ENCODE results near the gene B3GLCT. TPM values are rescaled to one million over a fixed set of nuclear protein-coding genes. Genes with fewer than 3 reads are reported as not detected.
"Not testable (repeated sequence)": the region's sequence is repeated elsewhere in the genome, so short reads cannot be mapped to it uniquely, and the experiment has no call there.

Gene B3GLCT
- total and polyA plus RNA-seq, 2 donors (not counting 3 experiments of a cell fraction or from before 2014, with no cell fraction given): 5.2 to 14.6 TPM

DNA sequence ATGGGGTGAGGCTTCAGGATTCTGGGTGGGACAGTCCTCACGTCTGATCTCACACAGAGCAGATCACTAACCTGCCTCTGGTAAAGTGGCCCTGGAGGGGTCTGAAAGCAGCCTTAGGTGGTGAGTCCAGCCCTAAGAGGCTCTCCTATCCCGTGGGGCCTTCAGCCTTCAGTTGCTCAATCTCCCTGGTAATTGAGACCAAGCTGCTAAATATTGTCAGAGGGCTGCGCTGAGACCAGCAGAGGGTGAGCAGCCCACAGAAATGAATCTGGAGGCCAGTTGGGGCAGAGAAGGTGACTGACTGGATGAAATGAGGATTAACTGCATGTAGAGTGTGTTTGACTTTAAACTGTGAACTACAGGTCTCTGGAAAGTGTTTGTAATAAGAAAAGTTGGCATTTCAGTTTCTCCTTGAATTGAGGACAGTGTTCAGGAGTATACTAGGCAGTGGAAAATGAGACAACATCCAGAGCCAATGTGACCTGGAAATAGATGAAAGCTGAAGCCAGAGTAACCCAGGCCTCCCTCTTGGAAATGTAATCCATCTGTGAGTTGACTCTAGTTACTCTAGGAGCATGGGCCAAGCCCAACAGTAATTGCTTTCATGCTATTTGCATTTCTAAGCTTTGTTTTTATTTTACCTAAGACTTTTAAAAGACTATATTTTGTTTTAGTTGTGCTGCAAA is 23.8 kb upstream of the B3GLCT start:
- CTCF ChIA-PET: no interaction called here
- Histone ChIP-seq H2AFZ (ENCODE audit: low read depth, low read length) (no peak overlapping the region), H3K4me3 (replicated peaks in 1 of 3; ENCODE audit: insufficient read depth in 1 of 3, low read depth in 1 of 3, low read length in 3 of 3) (no peak overlapping the region), H3K79me2 (ENCODE audit: control insufficient read depth, insufficient read depth, low read length) (no peaks in the 10 kb centered on the region), H3K27me3 (ENCODE audit: control insufficient read depth in 2 of 2, insufficient read depth in 2 of 2, low read length in 2 of 2) (no peaks in the 10 kb centered on the region), H3K9me1 (replicated peaks; ENCODE audit: control insufficient read depth, extremely low read depth, insufficient read depth, low read length) (no peaks in the 10 kb centered on the region), H3K27ac (ENCODE audit: insufficient read depth, low read depth, low read length) (no peak overlapping the region), H3K4me2 (ENCODE audit: insufficient read depth, low read length) (no peak overlapping the region), H3K4me1 (ENCODE audit: control insufficient read depth, extremely low read depth, insufficient read depth, low read length) (no peaks in the 10 kb centered on the region), H3K36me3 (ENCODE audit: control insufficient read depth in 2 of 2, extremely low read depth in 1 of 2, insufficient read depth in 2 of 2, low read length in 2 of 2) (no peaks in the 10 kb centered on the region), H3K9ac (replicated peaks; ENCODE audit: extremely low read depth, insufficient read depth, low read length) (no peak overlapping the region), H3K9me3 (replicated peaks; ENCODE audit: control insufficient read depth, insufficient read depth, low read length) (no peaks in the 10 kb centered on the region), H4K20me1 (replicated peaks; ENCODE audit: control insufficient read depth, extremely low read depth, insufficient read depth, low read length) (no peaks in the 10 kb centered on the region)
- DNase-seq (ENCODE audit: low read depth, low spot score) (no peak), FAIRE-seq (no peak)
- POLR2A ChIA-PET: no interaction called here
- dilution Hi-C loops (cut with MboI; ENCODE audit: extremely low pct_ligation_motif_present, low sequenced_read_pairs) (no loop called here), intact Hi-C loops (cut with micrococcal nuclease) (no loop called here)
- TF ChIP-seq EZH2 (IDR thresholded peaks at IDR 0.05; ENCODE audit: borderline replicate concordance, low read depth, low read length, severe bottlenecking): no peak
- TF ChIP-seq POLR2A (IDR thresholded peaks at IDR 0.05; ENCODE audit: low read depth, low read length): no peak
- no peak for TF ChIP-seq JUN (IDR thresholded peaks at IDR 0.05; ENCODE audit: borderline replicate concordance, insufficient read depth, insufficient read length, low read depth)
- TF ChIP-seq, protein P1, sequence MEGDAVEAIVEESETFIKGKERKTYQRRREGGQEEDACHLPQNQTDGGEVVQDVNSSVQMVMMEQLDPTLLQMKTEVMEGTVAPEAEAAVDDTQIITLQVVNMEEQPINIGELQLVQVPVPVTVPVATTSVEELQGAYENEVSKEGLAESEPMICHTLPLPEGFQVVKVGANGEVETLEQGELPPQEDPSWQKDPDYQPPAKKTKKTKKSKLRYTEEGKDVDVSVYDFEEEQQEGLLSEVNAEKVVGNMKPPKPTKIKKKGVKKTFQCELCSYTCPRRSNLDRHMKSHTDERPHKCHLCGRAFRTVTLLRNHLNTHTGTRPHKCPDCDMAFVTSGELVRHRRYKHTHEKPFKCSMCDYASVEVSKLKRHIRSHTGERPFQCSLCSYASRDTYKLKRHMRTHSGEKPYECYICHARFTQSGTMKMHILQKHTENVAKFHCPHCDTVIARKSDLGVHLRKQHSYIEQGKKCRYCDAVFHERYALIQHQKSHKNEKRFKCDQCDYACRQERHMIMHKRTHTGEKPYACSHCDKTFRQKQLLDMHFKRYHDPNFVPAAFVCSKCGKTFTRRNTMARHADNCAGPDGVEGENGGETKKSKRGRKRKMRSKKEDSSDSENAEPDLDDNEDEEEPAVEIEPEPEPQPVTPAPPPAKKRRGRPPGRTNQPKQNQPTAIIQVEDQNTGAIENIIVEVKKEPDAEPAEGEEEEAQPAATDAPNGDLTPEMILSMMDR (IDR thresholded peaks at IDR 0.05; ENCODE audit: extremely low read depth in 1 of 2, insufficient read depth in 1 of 2, low read depth in 1 of 2, low read length in 2 of 2): no peak
- no peak for TF ChIP-seq GATA2 (IDR thresholded peaks at IDR 0.05; ENCODE audit: insufficient read depth, insufficient read length, low read depth, low read length)
- TF ChIP-seq POLR2AphosphoS5 (IDR thresholded peaks at IDR 0.05; ENCODE audit: insufficient read depth, low read depth, low read length): no peak
- TF ChIP-seq FOS (IDR thresholded peaks at IDR 0.05; ENCODE audit: borderline replicate concordance, insufficient read depth, low read length): no peak
- BruUV-seq (replicated peaks): no TSS peak

DNA sequence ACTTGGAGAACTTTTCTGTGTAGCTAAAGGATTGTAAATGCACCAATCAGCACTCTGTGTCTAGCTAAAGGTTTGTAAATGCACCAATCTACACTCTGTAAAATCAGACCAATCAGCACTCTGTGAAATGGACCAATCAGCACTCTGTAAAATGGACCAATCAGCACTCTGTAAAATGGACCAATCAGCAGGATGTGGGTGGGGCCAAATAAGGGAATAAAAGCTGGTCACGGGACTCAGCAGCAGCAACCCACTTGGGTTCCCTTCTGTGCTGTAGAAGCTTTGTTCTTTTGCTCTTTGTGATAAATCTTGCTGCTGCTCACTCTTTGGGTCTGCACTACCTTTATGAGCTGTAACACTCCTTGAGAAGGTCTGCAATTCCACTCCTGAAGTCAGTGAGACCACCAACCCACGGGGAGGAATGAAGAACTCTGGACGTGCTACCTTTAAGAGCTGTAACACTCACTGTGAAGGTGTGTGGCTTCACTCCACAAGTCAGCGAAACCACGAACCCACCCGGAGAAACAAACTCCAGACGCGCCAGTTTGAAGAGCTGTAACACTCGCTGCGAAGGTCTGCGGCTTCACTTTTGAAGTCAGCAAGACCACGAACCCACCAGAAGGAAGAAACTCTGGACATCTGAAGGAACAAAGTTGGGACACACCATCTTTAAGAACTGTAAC is 21.8 kb upstream of the B3GLCT start:
- H3K36me3 ChIP-seq (ENCODE audit: control insufficient read depth in 2 of 2, extremely low read depth in 1 of 2, insufficient read depth in 2 of 2, low read length in 2 of 2); dilution Hi-C loops (cut with MboI; ENCODE audit: extremely low pct_ligation_motif_present, low sequenced_read_pairs); H3K27ac ChIP-seq (ENCODE audit: insufficient read depth, low read depth, low read length); H2AFZ ChIP-seq (ENCODE audit: low read depth, low read length); POLR2A ChIA-PET; H4K20me1 ChIP-seq (replicated peaks; ENCODE audit: control insufficient read depth, extremely low read depth, insufficient read depth, low read length); H3K4me3 ChIP-seq (replicated peaks in 1 of 3; ENCODE audit: insufficient read depth in 1 of 3, low read depth in 1 of 3, low read length in 3 of 3); H3K4me1 ChIP-seq (ENCODE audit: control insufficient read depth, extremely low read depth, insufficient read depth, low read length); H3K27me3 ChIP-seq (ENCODE audit: control insufficient read depth in 2 of 2, insufficient read depth in 2 of 2, low read length in 2 of 2); H3K9ac ChIP-seq (replicated peaks; ENCODE audit: extremely low read depth, insufficient read depth, low read length); H3K79me2 ChIP-seq (ENCODE audit: control insufficient read depth, insufficient read depth, low read length); H3K4me2 ChIP-seq (ENCODE audit: insufficient read depth, low read length); FAIRE-seq; H3K9me1 ChIP-seq (replicated peaks; ENCODE audit: control insufficient read depth, extremely low read depth, insufficient read depth, low read length); intact Hi-C loops (cut with micrococcal nuclease); DNase-seq (ENCODE audit: low read depth, low spot score); H3K9me3 ChIP-seq (replicated peaks; ENCODE audit: control insufficient read depth, insufficient read depth, low read length); BruUV-seq (replicated peaks): not testable (repeated sequence)
- CTCF ChIA-PET: interaction anchor here (1.3 kb wide), 1 partner anchor 11 kb away, joined by 4 read pairs; no protein-coding TSS in a partner anchor

Measured in endothelial cell of umbilical vein (primary cell).